Activated B cell treated with CpG ODN at 0.5 μM for 24 hours (primary cell): ENCODE results near the gene YY1. TPM values are rescaled to one million over a fixed set of nuclear protein-coding genes. Genes with fewer than 3 reads are reported as not detected.
"Not testable (repeated sequence)": the region's sequence is repeated elsewhere in the genome, so short reads cannot be mapped to it uniquely, and the experiment has no call there.

Experiments
- ATAC-seq: fragments of 200-7000 bp; cut with Tn5 transposase; one replicate; pipeline ENCODE4 v1.10.0; 2021; ENCODE audit warnings: low read depth, mild to moderate bottlenecking, moderate library complexity
- CTCF ChIA-PET: fragments of 350-600 bp; sonication (Branson Sonifier 250); formaldehyde crosslinking; loops from one replicate; lab custom pipeline; 2021; ENCODE audit warnings: antibody characterized with exemption; lab: Charles Lee
- POLR2A ChIA-PET: fragments of 350-600 bp; sonication (Branson Sonifier 250); formaldehyde crosslinking; loops from one replicate; lab custom pipeline; 2021; ENCODE audit warnings: antibody characterized with exemption; lab: Charles Lee
- DNase-seq: peaks from one replicate; pipeline ENCODE4 v3.0.0; 2022
- H3K27ac Mint-ChIP-seq: one replicate; pipeline ENCODE4 v1.8.0; 2020; ENCODE audit warnings: mixed read lengths
- H3K27me3 Mint-ChIP-seq: one replicate; pipeline ENCODE4 v1.8.0; 2021; ENCODE audit warnings: mixed read lengths
- H3K36me3 Mint-ChIP-seq: one replicate; pipeline ENCODE4 v1.8.0; 2021; ENCODE audit warnings: low read depth, mixed read lengths
- H3K4me1 Mint-ChIP-seq: one replicate; pipeline ENCODE4 v1.8.0; 2021; ENCODE audit warnings: mixed read lengths
- H3K4me3 Mint-ChIP-seq: one replicate; pipeline ENCODE4 v1.8.0; 2020; ENCODE audit warnings: mild to moderate bottlenecking, mixed read lengths
- H3K9me3 Mint-ChIP-seq: one replicate; pipeline ENCODE4 v1.8.0; 2020; ENCODE audit warnings: mixed read lengths
- intact Hi-C: fragments of 100-400 bp; cut with micrococcal nuclease; formaldehyde crosslinking; loops from one replicate; pipeline ENCODE4 v1.15.1; 2024
- total RNA-seq: library from RNA; stranded (reverse); gene quantifications from 2 replicates; pipeline ENCODE4 v1.2.3, GENCODE V29; 2022
- TF ChIP-seq, protein P1 (sequence below): fragments of 200-600 bp; IDR thresholded peaks from one replicate; pipeline ENCODE4 v1.8.0; 2022; ENCODE audit warnings: antibody characterized with exemption, mild to moderate bottlenecking

The YY1 gene
- total RNA-seq, 1 donor from 2014 or later: 72.6 TPM

DNA sequence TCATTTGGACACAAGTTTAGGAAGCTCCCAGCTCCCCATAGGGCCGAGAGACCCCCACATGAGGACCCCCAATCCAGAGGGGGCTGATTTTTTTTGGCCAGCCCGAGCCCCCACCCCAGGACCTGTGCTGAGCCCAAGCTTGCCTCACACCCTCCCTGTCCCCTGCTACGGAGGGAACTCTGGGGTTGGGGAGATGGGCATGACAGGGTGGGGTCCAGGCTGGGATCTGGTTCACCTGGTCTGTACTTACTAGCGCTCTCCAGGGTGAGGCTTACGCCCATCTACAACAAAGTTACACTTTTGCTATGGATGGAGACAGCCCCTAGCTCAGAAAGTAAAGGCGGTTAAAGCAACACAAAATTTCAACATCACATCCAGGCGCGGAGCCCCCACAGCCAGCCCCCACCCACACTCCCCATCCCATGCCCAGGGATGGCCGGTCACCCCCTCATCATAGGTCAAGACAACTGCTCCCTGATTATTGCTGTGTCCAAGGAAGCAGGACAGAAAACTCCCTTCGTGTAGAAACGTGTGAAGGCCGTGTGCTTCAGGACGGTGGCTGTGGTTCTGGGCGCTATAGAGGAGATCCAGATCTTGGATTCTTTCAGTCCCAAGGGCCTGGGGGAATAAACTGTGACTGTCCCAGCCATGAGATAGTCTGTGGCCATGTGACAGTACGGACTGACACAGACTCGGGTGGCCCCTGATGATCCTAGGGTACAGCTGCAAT lies 56.6 kb downstream of the YY1 start:
- no peaks in the 10 kb centered on the region for H3K9me3 Mint-ChIP-seq
- H3K27ac Mint-ChIP-seq: no peak overlapping the region
- H3K27me3 Mint-ChIP-seq: no peaks in the 10 kb centered on the region
- TF ChIP-seq, protein P1, sequence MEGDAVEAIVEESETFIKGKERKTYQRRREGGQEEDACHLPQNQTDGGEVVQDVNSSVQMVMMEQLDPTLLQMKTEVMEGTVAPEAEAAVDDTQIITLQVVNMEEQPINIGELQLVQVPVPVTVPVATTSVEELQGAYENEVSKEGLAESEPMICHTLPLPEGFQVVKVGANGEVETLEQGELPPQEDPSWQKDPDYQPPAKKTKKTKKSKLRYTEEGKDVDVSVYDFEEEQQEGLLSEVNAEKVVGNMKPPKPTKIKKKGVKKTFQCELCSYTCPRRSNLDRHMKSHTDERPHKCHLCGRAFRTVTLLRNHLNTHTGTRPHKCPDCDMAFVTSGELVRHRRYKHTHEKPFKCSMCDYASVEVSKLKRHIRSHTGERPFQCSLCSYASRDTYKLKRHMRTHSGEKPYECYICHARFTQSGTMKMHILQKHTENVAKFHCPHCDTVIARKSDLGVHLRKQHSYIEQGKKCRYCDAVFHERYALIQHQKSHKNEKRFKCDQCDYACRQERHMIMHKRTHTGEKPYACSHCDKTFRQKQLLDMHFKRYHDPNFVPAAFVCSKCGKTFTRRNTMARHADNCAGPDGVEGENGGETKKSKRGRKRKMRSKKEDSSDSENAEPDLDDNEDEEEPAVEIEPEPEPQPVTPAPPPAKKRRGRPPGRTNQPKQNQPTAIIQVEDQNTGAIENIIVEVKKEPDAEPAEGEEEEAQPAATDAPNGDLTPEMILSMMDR: no peak
- POLR2A ChIA-PET: interaction anchor here (2.3 kb wide), 1 partner anchor 10 kb away, joined by 14 read pairs; no protein-coding TSS in a partner anchor
- no peak for ATAC-seq
- H3K4me1 Mint-ChIP-seq: peaks cover 60% of the 10 kb centered on the region
- no peak overlapping the region for H3K4me3 Mint-ChIP-seq
- intact Hi-C loops: no loop called here
- CTCF ChIA-PET: interaction anchor here (2.2 kb wide), 1 partner anchor 10 kb away, joined by 8 read pairs; no protein-coding TSS in a partner anchor
- DNase-seq: no peak
- H3K36me3 Mint-ChIP-seq: peaks cover 2% of the 10 kb centered on the region

DNA sequence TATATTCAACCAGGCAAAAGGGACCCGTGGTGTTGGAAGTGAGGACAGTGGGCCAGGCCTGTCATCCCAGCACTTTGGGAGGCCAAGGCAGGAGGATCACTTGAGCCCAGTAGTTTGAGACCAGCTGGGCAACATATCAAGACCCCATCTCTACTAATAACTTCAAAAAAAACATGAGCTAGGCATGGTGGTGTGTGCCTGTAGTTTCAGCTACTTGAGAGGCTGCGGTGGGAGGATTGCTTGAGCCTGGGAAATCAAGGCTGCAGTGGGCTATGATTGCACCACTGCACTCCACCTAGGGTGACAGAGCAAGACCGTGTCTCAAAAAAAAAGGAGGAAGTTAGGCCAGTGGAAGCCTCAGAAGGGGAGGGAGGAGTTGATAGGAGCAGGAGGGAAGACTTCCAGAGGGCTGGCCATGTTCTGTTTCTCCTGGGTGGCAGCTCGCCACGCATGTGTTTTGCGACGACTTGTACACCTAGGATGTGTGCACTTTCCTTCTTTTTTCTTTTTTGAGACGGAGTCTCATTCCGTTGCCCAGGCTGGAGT lies 57.2 kb downstream of the YY1 start:
- H3K4me1 Mint-ChIP-seq: peaks cover 60% of the 10 kb centered on the region
- no peak overlapping the region for H3K27ac Mint-ChIP-seq
- CTCF ChIA-PET: no interaction called here
- intact Hi-C loops: no loop called here
- POLR2A ChIA-PET: interaction anchor here (1.0 to 1.3 kb wide), 2 partner anchors 11 to 16 kb away, joined by 3 to 4 read pairs; no protein-coding TSS in a partner anchor
- no peaks in the 10 kb centered on the region for H3K27me3 Mint-ChIP-seq
- TF ChIP-seq, protein P1: no peak
- H3K4me3 Mint-ChIP-seq: peak overlapping the region; percentile 26
- ATAC-seq (no peak), DNase-seq (no peak)
- H3K36me3 Mint-ChIP-seq: peaks cover 2% of the 10 kb centered on the region
- no peaks in the 10 kb centered on the region for H3K9me3 Mint-ChIP-seq

- H3K4me1 Mint-ChIP-seq: peaks cover 60% of the 10 kb centered on the region
- ChIA-PET CTCF (interaction anchor here (0.6 kb wide), 1 partner anchor 80 kb away, joined by 3 read pairs; no protein-coding TSS in a partner anchor), POLR2A (interaction anchor here (1.0 to 1.3 kb wide), 2 partner anchors 12 to 16 kb away, joined by 3 to 4 read pairs; no protein-coding TSS in a partner anchor)
- not testable (repeated sequence) for ATAC-seq, DNase-seq, H3K36me3 Mint-ChIP-seq, H3K4me3 Mint-ChIP-seq, H3K9me3 Mint-ChIP-seq, H3K27me3 Mint-ChIP-seq
- intact Hi-C loops: loop anchor here (1.0 kb wide), 1 partner anchor 9 kb away; no protein-coding TSS in a partner anchor
- H3K27ac Mint-ChIP-seq: peak overlapping the region; percentile 87
These were observed 57.8 kb downstream of the YY1 start for GRCh38 chr14:100296729-100297128.

DNA sequence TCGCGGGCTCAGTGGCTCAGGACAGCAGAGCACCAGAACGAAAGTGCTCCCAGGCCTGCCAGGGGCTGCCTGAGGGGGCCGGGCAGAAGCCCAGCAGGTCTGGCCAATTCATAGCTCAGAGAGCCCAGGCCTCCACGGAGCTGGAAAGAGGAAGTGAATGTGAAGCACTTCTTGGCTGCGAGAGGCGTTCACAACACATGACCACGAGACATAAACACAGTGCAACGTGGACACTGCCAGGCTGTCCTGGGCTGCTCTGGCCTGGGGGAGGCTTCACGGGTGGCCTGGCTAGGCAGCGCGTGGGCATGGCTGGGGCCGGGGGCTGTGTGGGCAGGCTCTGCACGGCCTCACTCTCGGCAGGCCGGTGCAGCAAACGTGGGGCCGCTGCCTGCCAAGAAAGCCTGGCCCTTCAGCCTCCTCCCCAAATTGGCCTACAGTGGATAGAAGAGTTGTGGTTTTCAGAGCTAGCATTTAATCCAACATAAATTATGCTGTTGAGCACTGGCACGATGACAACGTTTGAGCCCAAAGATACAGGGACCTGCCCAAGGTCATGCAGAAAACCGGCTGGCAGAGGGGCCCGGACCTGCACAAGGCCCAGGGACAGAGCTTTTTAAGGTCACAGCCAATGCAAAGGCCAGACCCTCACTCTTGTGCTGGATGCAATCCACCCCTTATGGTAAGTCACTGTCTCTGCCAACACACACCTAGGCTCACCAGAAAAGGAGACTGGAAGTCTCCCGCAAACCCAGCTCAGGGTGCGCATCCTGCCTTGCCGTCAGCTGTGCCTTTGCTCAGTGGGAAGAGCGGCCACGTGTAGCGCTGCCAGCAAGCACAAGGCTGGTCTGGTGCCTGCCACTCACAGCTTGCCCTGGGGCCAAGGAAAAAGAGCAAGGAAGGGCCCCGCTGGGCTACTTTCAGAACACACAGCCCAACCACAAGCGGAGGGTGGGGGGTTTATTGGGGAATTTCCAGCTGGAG lies 58.7 kb downstream of the YY1 start:
- DNase-seq: peak; percentile 42
- CTCF ChIA-PET: interaction anchor here (0.6 kb wide), 1 partner anchor 79 kb away, joined by 3 read pairs; no protein-coding TSS in a partner anchor
- peak overlapping the region; percentile 87 for H3K27ac Mint-ChIP-seq
- intact Hi-C loops: loop anchor here (1.0 kb wide), 1 partner anchor 8 kb away; no protein-coding TSS in a partner anchor
- POLR2A ChIA-PET: interaction anchor here (1.0 to 1.3 kb wide), 4 partner anchors 8 to 78 kb away, joined by 3 to 4 read pairs (median 4); a partner anchor contains a TSS
- H3K9me3 Mint-ChIP-seq: no peaks in the 10 kb centered on the region
- H3K27me3 Mint-ChIP-seq: no peaks in the 10 kb centered on the region
- no peaks in the 10 kb centered on the region for H3K36me3 Mint-ChIP-seq
- peak; percentile 83 for ATAC-seq
- H3K4me3 Mint-ChIP-seq: peak overlapping the region; percentile 70
- peaks cover 60% of the 10 kb centered on the region for H3K4me1 Mint-ChIP-seq
- TF ChIP-seq, protein P1: no peak
